NCI-H82 treated with DMSO at 0.1 percent for 48 hours (cell line): ENCODE measurements around the gene CLK3.
"Not testable (repeated sequence)": the region's sequence is repeated elsewhere in the genome, so short reads cannot be mapped to it uniquely, and the experiment has no call there.

Experiments
- DNase-seq: peaks from one replicate; lab custom pipeline; 2025; ENCODE audit not compliant: unreplicated experiment; lab: John Stamatoyannopoulos, UW

Gene CLK3

DNA sequence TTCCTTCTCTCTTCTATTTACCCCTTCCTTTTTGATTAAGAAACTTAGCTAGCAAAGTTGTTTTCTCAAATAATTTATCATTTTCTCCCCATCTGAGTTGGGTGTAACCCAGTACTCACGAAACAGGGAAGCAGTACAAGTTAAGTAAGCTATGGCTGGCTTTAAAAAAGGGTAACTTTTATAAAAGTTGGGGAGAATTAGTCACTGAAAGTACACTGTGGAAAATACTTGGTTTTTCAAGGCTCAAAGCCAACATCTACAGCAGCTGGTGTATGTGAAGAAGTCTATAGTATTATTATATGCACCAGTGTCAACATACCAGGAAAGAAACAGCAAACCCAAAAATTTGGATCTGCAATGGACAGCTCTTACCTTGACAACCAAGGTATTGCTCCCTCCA lies 25.5 kb downstream of the CLK3 start:
- no peak for DNase-seq

DNA sequence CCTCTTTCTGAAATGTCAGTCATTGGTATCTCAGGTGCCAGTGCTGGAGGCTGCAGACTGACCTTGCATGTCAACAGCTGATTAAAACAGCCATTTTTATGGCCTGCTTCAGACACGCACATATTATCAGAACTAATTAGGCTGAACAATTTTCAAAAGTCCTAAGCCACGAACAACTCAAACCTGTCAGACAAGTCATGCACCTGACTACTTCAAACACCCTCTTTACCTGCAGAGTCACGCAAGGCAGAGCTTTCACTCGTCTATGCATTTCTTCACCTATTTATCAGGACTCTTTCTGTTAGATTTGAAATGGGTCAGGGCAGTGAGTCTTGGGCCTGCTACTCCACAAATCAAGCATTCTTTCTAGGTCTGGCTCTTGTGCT lies 26.7 kb downstream of the CLK3 start:
- DNase-seq, result no peak

DNA sequence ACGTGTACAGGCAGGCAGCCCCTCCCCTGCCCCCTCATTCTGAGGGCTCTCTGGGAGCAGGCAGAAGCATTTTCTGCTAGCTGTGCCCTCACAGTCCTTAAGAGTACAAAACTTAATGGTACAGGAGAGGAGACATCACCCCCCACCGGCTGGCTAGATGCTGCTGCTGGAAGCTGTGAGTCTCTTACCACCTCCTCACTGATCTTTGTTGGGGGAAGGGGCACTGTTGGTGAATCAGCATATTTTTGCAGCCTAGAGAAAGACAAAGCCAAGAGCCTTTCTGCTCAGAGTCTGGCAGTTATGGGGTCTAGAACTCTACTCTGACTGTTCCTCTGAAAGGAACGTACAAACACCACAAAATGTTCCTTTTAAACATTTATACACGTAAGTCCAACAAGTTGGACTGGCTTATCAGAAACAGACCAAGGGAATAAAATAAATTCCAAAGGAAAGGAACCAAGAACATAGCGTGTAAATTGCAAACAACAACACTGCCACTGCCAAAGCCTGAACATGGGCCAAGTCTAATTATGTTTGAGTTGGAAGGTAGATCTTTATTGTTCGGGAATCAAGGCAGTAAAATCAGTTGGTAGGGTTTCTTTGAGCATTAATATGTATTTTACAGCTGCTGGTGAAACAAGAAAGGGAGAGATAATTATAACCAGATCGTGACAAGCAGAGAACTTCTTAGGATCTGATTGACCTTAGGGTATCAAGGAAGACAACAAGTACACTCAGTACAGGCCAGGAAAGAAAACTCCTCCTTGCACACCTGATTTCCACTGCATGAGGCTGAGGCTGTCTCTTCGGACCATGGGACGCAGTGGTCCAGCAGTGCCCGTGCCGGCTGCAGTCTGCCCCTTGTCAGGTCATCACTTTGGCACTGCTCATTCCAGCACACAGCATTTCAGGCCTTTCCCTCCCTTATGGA lies 27.4 kb downstream of the CLK3 start:
- DNase-seq, result no peak

DNA sequence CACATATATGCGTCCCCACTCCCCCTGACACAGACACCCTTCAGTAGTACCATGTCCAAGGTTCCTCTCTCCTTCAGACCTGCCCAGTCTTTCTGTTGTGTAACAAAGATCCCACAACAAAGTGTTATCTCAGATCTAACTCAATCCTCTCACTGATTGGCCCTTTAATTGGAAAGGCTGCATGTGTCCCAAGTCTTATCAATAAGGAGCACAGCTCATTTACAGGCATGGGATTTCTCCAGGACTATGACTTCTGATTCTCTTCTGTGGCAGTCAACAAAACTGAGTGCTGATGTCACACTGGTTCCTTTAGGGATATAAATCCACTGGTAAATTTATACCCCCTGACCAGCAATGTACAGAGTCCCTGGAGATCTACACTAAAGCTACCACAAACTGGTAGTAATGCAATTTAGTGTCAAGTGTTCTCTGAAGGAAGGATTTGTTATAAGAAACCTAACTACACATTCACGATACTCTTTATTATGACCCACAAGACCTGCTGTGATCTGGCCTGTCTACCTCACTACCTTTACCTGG lies 28.1 kb downstream of the CLK3 start:
- DNase-seq, result no peak

DNA sequence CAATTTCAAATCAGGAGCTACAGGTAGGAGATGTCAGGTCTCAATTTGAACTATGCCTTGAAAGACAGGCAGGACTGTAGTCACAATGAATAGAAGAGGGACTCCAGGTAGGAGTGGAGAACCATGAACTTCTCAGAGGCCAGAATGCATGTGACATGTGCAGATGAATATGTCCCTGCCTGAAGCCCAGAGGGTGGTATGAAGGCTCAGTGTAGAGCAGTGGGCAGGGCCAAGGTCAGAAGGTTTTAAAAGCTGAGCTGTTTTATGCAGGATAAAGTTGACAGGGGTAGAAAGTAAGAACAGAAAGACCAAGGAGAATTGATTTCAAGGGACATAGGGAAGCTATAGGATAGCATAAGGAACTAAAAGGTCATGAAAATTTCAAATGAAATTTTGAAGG lies 30.8 kb downstream of the CLK3 start:
- DNase-seq, result no peak

DNA sequence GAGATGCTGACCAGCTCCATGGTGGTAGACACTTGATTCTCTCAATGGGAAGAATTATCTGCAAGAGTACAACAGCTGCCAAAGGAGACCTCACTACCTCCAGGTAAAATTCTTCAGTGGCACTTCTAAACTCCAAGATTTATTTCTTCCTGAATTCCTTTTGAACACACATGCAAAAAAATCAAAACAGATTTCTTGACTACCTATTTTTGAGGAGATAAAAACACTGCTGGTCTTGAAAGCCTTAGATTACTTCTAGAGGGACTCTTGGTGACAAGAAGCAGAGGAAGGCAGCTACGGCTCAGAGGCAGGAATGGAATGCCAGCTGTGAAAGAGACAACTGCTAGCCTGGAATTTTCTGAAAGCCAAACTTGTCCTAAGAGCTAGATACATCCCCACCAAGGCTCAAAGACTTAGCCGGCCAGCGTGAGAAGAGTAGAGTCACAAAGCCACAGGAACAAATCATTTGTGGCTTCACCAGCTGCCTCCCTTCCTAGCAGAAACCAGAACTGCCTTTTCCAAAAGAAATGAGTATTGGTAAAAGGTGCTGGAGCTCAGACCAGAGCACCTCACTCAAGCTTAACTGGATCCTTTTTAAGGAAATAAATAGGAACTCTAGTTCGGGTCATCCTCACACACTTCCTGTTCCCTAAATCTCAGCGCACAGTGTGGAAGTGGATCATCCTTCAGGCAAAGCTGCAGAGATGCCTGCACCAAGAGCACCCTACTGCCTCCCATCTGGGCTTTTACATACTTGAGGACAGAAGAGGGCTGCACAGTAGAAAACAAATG lies 32.6 kb downstream of the CLK3 start:
- DNase-seq, result no peak

DNA sequence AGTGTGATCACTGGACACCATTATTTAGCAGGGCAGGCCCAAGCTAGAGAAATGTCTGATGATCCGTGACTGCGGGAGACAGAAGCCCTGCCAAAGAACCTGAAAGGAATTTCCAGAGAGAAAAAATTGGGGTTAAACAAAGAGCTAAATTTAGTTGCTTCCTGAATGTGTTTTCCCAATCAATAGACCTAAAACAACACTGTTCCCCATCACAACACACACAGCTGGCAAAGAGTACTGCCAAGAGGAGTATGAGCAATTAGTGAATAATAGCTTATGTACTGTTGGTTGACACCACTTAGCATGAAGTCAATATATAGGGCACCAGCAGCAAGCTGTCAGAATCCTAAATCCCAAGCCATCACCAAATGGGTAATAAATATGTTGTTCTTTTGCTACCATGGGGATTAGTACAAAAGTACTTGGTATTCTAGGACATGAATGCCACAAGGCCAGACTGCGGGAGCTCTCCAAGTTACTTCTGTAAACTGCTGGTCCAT lies 35.7 kb downstream of the CLK3 start:
- no peak for DNase-seq

DNA sequence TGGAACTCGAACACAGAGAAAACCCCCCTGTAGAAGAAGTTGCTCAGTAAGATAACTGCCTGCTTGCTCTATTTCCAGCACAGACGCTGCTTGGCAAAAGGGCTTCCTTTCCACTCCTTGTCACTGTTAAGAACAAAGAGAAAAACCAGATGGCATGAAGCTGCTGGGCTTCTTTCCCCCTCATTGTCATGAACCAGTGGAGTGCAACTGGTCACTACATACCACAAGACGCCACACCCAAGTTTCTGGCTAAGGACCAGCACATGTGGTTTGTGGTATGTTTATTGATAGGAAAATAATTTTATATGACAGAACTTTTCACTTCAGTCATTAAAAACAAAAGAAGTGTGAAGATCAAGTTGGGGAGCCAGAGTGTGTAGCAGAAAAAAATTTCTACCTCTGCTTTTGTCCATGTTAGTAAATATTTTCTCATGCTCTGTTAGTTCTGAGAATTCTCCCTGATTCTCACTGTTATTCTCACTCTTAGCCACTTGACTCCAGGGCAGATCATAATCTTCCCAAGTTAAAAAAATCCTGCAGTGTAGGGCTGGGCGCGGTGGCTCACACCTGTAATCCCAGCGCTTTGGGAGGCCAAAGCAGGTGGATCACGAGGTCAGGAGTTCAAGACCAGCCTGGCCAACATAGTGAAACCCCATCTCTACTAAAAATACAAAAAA lies 37.9 kb downstream of the CLK3 start:
- DNase-seq, result no peak

DNA sequence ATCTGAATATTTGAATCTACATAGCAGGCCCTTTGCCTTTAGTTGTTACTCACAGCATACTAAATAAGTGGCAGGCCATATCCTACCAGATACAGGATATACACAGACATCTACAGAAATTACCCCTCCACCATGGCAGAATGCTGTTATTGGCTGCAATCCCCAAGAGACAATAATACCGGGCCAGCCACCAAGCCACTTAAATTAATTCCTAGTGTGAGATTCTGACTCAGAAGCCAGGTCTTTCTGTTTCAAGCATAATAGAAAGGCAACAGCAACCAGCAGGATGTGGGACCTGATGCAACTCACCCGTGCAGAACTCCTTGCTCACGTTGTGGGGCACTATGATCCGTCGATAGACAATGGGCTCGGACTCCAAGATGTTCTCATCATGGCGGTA lies 39.8 kb downstream of the CLK3 start:
- no peak for DNase-seq

DNA sequence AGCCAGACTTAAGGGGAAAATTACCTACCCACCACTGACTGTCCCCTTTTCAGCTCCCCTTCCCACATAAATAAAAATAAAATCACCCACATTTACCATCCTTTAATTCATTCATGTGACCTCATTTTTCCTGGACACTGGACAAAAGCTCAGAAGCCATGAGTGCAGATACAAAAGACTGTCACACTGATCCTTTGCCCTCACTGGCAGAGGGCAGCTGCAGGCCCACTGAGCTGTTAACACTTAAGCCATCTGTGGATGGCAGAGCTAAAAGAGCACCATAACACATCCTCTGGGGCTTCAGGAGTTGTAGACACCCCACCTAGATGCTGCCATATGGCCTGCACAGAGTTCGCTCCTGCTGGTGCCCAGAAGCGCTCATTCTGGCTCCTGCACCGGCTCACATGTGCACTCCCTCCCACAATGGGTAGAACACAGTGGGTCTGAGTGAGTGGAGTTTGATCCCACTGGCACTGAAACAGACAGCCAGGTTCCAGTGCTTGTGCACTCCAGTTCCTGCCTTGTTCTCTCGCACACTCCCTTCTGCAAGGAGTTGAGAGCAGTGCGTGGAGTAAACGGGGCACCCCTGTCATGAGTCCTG lies 41.4 kb downstream of the CLK3 start:
- no peak for DNase-seq

DNA sequence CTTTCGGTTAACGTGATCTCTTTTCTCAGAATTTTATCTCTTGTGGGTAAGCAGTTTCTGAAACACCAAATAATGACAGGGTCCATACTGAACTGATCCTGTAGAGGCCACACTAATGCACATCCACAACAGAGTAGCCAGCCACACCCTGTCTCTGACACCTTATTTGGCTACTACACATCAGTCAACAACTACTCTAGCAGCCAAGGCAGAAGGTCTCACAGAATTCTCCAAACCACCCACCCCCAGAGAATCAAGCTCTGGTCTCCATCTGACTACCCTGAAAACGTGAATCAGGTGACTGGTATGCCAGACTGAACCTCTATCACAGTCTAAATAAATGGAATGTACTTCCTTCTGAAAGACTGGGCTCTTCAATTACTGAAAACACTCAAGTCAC lies 42.2 kb downstream of the CLK3 start:
- DNase-seq, result no peak

DNA sequence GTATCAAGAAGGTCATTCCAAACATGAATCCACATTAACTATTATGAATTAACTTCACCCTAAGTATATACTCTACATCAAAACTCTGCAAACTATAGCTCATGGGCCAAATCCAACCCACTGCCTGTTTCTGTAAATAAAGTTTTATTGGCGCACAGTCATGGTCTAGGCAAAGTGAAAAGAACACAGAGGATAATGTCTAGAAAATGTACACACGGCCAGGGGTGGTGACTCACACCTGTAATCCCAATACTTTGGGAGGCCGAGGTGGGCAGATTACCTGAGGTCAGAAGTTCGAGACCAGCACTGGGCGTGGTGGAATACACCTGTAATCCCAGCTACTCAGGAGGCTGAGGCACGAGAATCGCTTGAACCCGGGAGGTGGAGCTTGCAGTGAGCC lies 45.6 kb downstream of the CLK3 start:
- DNase-seq, result not testable (repeated sequence)

DNA sequence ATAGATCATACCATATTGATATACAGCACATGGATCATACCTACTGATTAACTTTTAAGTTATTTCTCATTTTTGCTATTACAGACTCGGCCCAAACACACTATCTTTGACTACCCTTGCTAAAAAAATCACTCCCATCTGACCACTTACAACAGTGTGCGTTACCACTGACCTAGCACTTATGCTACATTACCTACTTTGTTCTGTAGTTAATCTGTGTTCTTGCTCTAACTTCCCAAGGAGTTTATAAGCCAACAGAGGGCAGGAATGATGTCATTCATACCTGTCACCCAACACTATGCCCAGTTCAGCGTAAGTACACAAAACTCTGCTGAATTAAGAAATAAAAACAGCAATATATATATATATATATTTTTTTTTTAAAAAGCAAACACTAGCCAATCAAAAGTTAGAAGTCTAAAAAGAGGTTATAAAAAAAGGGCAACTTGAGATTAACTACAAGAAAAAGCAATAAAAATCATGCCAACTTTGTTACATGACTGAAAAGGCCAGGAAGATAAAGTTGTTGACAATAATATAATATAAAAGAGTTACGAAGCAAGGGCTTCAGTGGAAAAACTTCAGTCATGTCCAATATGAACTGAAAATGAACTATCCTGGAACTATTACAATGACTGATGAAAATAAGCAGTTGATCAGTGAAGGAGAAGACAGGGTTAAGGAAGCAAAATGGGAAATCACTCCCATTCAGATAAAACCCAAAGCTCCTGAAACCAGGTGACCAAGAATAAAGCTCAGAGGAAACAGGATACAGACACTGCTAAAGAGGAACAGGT lies 46.6 kb downstream of the CLK3 start:
- DNase-seq, result no peak

DNA sequence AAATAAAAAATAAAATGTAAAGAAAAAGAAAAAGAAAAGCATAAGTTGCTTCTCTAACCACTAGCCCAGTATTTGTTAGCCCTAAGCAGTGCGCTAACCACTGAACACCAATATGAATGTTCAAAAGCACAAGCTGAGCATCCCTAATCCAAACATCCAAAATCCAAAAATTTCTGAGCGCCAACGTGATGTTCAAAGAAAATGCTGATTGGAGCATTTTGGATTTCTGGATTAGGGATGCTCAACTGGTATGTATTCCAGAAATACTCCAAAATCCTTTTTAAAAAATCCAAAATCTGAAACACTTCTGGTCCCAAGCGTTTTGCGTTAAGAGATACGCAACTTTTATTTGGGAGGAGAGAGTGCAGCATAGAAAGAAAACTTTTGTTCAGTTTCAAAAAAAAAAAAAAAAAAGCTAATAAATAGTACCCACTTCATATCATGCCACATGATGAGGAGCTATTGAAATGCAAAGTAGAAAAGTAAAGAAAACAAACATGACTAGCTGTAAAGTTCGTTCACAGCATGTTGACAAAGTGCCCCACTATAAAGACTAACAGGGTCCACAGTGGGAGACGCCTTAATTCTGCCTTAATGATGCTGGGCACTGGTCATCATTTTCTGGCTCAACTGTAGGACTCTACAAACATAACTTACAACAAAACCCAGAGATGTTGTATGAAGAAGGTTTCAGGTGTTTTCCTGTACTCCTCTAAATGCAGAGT lies 47.8 kb downstream of the CLK3 start:
- DNase-seq, result no peak

DNA sequence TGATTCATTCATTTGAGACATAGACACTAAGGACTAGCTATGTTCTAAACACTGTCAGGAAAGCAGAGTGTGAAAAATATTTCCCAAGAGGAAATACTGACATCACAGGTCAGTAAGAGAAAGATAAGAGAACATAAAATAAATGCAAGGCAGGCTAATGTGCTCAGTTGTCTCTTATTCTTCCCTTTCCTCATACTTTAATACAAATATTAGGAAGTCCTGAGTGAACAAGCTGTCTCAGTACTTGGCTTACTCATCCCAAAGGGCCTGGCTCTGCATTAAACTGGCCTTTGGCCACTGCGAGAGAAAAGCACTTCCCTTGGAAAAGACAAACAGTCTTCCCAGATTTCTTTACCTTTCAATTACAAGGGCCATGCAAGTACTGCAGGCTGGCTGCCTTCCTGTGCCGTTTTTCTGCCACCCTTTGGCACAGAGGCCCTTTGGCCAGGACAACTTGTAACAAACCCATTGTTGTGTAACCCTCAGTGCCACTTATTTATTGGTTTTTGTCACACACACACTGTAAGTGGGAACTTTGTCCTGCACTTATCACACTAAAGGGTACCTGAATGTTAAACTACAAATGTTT lies 48.5 kb downstream of the CLK3 start:
- no peak for DNase-seq

DNA sequence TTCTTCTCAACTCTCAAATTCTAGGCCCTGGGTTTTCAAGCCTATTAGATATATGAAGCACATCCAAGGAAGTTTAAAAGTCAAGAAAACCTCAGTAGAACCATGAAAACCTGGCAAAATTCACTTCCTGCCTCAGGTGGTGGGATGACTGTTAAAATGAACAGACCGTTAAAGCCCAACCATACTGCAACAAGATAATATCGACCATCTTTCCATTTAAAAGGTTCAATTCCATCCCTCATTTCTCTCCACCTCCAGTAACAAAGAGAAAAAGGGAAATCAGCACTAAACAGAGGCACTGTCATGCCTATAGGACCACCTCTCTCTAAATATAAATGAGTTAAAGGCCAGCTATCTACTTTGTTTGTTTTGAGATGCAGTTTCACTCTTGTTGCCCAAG lies 49.0 kb downstream of the CLK3 start:
- no peak for DNase-seq

DNA sequence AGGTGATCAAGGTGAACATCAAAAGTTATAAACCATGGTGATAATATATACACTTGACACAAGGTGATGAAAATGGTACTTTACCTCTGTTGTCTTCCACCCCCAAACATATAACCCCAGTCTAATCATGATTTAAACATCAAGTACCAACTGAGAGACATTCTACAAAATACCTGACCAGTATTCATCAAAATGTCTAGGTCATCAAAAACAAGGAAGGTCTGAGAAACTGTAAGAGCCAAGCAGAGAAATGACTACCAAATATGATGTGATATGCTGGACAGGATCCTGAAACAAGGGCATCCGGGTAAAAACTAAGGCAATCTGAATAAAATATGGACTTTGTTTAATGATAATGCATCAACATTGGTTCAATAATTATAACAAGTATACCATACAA lies 52.3 kb downstream of the CLK3 start:
- DNase-seq, result no peak

DNA sequence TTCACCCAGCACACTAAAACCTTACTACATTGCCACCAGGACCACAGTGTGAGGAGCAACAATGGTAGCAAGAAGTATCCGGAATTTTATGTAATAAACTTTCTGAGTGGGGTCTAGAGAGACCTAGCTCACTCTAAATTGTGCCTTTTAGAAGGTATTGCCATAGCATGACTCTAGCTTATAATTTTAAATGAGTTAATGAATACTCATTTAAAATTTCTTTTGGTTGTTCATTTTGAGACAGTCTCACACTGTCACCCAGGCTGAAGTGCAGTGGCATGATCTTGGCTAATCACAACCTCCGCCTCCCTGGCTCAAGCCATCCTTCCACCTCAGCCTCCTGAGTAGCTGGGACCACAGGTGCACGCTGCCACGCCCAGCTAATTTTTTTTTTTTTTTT lies 54.0 kb downstream of the CLK3 start:
- no peak for DNase-seq

DNA sequence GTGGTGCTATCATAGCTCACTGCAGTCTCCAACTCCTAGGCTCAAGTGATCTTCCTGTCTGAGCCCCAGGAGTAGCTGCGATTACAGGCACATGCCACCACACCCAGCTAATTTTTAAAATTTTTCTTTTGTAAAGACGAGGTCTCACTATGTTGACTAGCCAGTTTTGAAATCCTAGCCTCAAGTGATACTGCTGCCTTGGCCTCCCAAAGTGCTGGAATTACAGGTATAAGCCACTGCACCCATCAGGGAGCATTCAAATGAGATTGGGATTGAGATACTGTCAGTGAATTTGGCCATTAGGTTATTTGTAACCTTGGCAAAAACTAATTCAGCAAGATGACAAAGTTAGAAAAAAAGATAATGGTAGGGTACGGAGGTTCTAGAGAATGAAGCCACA lies 58.5 kb downstream of the CLK3 start:
- DNase-seq, result no peak
